GM15510 (cell line): Measurements from ENCODE around the gene ANO6.

ENCODE experiments used
- POLR2A ChIP-seq: IDR thresholded peaks from 3 replicates; pipeline ENCODE4 v1.6.1; 2011; ENCODE audit warnings: borderline replicate concordance; ENCODE audit not compliant: insufficient read length; ENCODE audit errors: extremely low read depth

The ANO6 gene

GRCh38 chr12:45215419-45216229 lies at the start of gene ANO6:
Gene ANO6 (plus strand): TSS chr12:45216095. CDS start chr12:45216322, 227 bp downstream.
- peak; percentile 71 for TF ChIP-seq POLR2A

- no peak for TF ChIP-seq POLR2A
Measured at GRCh38 chr12:45168976-45169375, 46.9 kb upstream of the ANO6 start.

GRCh38 chr12:45170456-45171042 lies 45.3 kb upstream of the ANO6 start:
- TF ChIP-seq POLR2A: no peak

- TF ChIP-seq POLR2A: no peak
Measured at GRCh38 chr12:45174595-45174994, 41.3 kb upstream of the ANO6 start.

GRCh38 chr12:45178771-45179170 lies 37.1 kb upstream of the ANO6 start:
- no peak for TF ChIP-seq POLR2A

- no peak for TF ChIP-seq POLR2A
Measured at GRCh38 chr12:45182511-45182910, 33.4 kb upstream of the ANO6 start.

GRCh38 chr12:45183246-45183645 lies 32.6 kb upstream of the ANO6 start:
- no peak for TF ChIP-seq POLR2A

- TF ChIP-seq POLR2A: no peak
Measured at GRCh38 chr12:45184147-45184963, 31.5 kb upstream of the ANO6 start.

GRCh38 chr12:45186762-45187161 lies 29.1 kb upstream of the ANO6 start:
- no peak for TF ChIP-seq POLR2A

- TF ChIP-seq POLR2A: no peak
Measured at GRCh38 chr12:45189766-45190403, 26.0 kb upstream of the ANO6 start.

- no peak for TF ChIP-seq POLR2A
Measured at GRCh38 chr12:45191239-45191638, 24.7 kb upstream of the ANO6 start.

- no peak for TF ChIP-seq POLR2A
Measured at GRCh38 chr12:45192707-45193106, 23.2 kb upstream of the ANO6 start.

- TF ChIP-seq POLR2A: no peak
Measured at GRCh38 chr12:45200491-45201043, 15.3 kb upstream of the ANO6 start.

GRCh38 chr12:45203767-45204166 lies 12.1 kb upstream of the ANO6 start:
- no peak for TF ChIP-seq POLR2A
